GM19463 (cell line): ENCODE data around the gene AFAP1.

Source experiments
- ATAC-seq: cut with Tn5 transposase; IDR thresholded peaks from one replicate; pipeline ENCODE4 v1.9.1; 2021; ENCODE audit warnings: mild to moderate bottlenecking, moderate library complexity; ENCODE audit not compliant: unreplicated experiment

AFAP1 gene

GRCh38 chr4:7968262-7968896 lies 28.7 kb upstream of the AFAP1 start:
- no peak for ATAC-seq

GRCh38 chr4:7967501-7968261 lies 28.0 kb upstream of the AFAP1 start:
- ATAC-seq = no peak

GRCh38 chr4:7967063-7967440 lies 27.4 kb upstream of the AFAP1 start:
- ATAC-seq = no peak

GRCh38 chr4:7966281-7967062 lies 26.8 kb upstream of the AFAP1 start:
- no peak for ATAC-seq

- no peak for ATAC-seq
These were observed 25.4 kb upstream of the AFAP1 start for GRCh38 chr4:7964890-7965662.

GRCh38 chr4:7964459-7964858 lies 24.8 kb upstream of the AFAP1 start:
- ATAC-seq = no peak

GRCh38 chr4:7963691-7964090 lies 24.0 kb upstream of the AFAP1 start:
- no peak for ATAC-seq

- no peak for ATAC-seq
These were observed 23.2 kb upstream of the AFAP1 start for GRCh38 chr4:7962609-7963508.

- ATAC-seq = peak; percentile 67
These were observed 21.4 kb upstream of the AFAP1 start for GRCh38 chr4:7960790-7961655.

- no peak for ATAC-seq
These were observed 20.5 kb upstream of the AFAP1 start for GRCh38 chr4:7960017-7960789.

GRCh38 chr4:7959078-7959477 lies 19.4 kb upstream of the AFAP1 start:
- no peak for ATAC-seq

- no peak for ATAC-seq
These were observed 17.4 kb upstream of the AFAP1 start for GRCh38 chr4:7956934-7957656.

- no peak for ATAC-seq
These were observed 16.7 kb upstream of the AFAP1 start for GRCh38 chr4:7956270-7956808.

GRCh38 chr4:7955393-7955792 lies 15.7 kb upstream of the AFAP1 start:
- no peak for ATAC-seq

- no peak for ATAC-seq
These were observed 13.0 kb upstream of the AFAP1 start for GRCh38 chr4:7952615-7953014.

- no peak for ATAC-seq
These were observed 10.8 kb upstream of the AFAP1 start for GRCh38 chr4:7950301-7951092.

- no peak for ATAC-seq
These were observed 10.1 kb upstream of the AFAP1 start for GRCh38 chr4:7949759-7950158.
